ENCODE measurements around the gene PIGB.
A peak's percentile ranks its signal among the peaks of the same experiment; 100 is the strongest.
"Not testable (repeated sequence)": the region's sequence is repeated elsewhere in the genome, so short reads cannot be mapped to it uniquely, and the experiment has no call there.

The PIGB gene

GRCh38 chr15:55302801-55303200 lies 16.2 kb upstream of the PIGB start:
- not testable (repeated sequence) for DNase-seq

- peak in 1 of 5 experiments; percentile 65 for DNase-seq
Observed at GRCh38 chr15:55319537-55320237, 665 bp downstream of the PIGB start.

GRCh38 chr15:55320238-55320550 lies 1.2 kb downstream of the PIGB start:
- no peak for DNase-seq

- no peak for DNase-seq
Observed at GRCh38 chr15:55320963-55321362, 1.9 kb downstream of the PIGB start.

GRCh38 chr15:55322467-55322866 lies 3.4 kb downstream of the PIGB start:
- DNase-seq = no peak

GRCh38 chr15:55327387-55327786 lies 8.4 kb downstream of the PIGB start:
- DNase-seq = no peak

- no peak for DNase-seq
Observed at GRCh38 chr15:55334371-55334770, 15.3 kb downstream of the PIGB start.

GRCh38 chr15:55334997-55335396 lies 16.0 kb downstream of the PIGB start:
- no peak for DNase-seq

GRCh38 chr15:55337160-55337559 lies 18.1 kb downstream of the PIGB start:
- DNase-seq = no peak

- DNase-seq = no peak
Observed at GRCh38 chr15:55343168-55343567, 24.1 kb downstream of the PIGB start.

- no peak for DNase-seq
Observed at GRCh38 chr15:55344206-55344605, 25.2 kb downstream of the PIGB start.

- no peak for DNase-seq
Observed at GRCh38 chr15:55348281-55348778, 29.3 kb downstream of the PIGB start.

- no peak for DNase-seq
Observed at GRCh38 chr15:55349282-55349681, 30.3 kb downstream of the PIGB start.

GRCh38 chr15:55353025-55353424 lies 34.0 kb downstream of the PIGB start:
- no peak for DNase-seq

GRCh38 chr15:55356985-55357585 lies 38.1 kb downstream of the PIGB start:
- no peak for DNase-seq

GRCh38 chr15:55357774-55358173 lies 38.8 kb downstream of the PIGB start:
- DNase-seq = no peak

GRCh38 chr15:55358471-55358870 lies 39.4 kb downstream of the PIGB start:
- DNase-seq = no peak

GRCh38 chr15:55360256-55360655 lies 41.2 kb downstream of the PIGB start:
- DNase-seq = no peak

GRCh38 chr15:55361048-55361447 lies 42.0 kb downstream of the PIGB start:
- DNase-seq = no peak

- no peak for DNase-seq
Observed at GRCh38 chr15:55362641-55363040, 43.6 kb downstream of the PIGB start.

- DNase-seq = no peak
Observed at GRCh38 chr15:55366981-55367380, 48.0 kb downstream of the PIGB start.

GRCh38 chr15:55372701-55373440 lies 53.8 kb downstream of the PIGB start:
- peak in 1 of 5 experiments; percentile 1 for DNase-seq

GRCh38 chr15:55379095-55379494 lies 60.1 kb downstream of the PIGB start:
- no peak for DNase-seq

- DNase-seq = no peak
Observed at GRCh38 chr15:55381595-55381994, 62.6 kb downstream of the PIGB start.
